Measurements from ENCODE around the gene APOL3.
A peak's percentile ranks its signal among the peaks of the same experiment; 100 is the strongest.
"Not testable (repeated sequence)": the region's sequence is repeated elsewhere in the genome, so short reads cannot be mapped to it uniquely, and the experiment has no call there.

Gene APOL3

DNA sequence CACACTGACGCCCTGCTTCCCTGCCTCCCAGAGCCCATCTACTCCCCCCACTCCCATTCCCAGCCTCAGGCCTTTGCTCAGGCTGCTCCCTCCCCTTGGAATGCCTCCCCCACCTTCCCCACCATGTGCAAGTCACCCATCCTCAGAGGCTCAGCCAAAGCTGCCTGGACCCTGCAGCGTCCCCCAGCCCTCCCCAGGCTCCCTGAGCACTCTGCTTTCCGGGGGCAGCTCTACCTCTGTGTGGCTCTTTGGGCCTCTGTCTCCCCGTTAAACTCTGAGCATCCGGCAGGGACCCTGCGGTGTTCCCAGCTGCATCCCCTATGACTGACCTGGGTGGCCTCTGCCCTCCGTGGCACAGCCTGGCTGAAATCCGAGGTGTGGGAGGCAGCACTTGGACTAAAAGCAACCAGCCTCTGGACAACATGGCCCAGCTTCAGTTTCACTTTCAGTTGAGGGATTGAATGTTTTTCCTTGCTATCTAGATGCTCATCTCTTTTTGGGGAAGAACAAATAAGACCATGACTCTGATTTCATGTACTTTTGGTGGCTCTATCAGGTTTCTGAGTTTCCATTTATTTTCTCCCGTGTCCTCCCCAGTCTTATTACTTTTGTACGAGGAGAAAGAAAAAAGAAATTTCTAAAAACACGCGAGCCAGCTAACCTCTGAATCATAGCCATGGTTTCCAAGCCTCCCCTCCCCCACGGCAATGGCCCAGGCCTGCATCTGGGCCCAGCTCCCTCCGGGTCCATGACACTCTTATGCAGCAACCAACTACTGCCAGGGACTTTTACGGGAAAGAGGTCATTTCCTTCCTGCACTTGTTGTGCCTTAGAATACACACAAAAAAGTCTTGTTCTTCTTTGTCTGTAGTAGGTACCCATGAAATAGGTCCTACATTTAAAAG is 3.8 kb downstream of the APOL3 start:
- peak; percentile 92 for DNase-seq (ENCODE audit: low spot score)
- TF ChIP-seq, protein P1, sequence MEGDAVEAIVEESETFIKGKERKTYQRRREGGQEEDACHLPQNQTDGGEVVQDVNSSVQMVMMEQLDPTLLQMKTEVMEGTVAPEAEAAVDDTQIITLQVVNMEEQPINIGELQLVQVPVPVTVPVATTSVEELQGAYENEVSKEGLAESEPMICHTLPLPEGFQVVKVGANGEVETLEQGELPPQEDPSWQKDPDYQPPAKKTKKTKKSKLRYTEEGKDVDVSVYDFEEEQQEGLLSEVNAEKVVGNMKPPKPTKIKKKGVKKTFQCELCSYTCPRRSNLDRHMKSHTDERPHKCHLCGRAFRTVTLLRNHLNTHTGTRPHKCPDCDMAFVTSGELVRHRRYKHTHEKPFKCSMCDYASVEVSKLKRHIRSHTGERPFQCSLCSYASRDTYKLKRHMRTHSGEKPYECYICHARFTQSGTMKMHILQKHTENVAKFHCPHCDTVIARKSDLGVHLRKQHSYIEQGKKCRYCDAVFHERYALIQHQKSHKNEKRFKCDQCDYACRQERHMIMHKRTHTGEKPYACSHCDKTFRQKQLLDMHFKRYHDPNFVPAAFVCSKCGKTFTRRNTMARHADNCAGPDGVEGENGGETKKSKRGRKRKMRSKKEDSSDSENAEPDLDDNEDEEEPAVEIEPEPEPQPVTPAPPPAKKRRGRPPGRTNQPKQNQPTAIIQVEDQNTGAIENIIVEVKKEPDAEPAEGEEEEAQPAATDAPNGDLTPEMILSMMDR (IDR thresholded peaks at IDR 0.05), result no peak
- peak overlapping the region; percentile 84 to 96 for H3K27ac ChIP-seq
- peak overlapping the region; percentile 74 for H3K4me3 ChIP-seq

DNA sequence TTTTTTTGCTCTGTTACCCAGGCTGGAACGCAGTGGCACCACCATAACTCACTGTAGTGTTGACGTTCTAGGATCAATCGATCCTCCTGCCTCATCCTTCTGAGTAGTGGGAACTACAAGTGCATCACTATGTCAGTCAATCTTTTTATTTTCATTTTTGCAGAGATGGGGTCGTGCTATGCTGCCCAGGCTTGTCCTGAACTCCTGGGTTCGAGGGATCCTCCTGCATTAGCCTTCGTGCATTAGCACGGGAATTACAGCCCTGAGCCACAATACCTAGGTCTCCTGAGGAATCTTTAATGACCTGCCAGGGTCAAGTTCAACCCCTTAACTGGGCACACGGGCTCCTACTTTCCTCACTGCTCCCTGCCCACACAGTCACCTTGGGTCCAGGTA is 4.4 kb downstream of the APOL3 start:
- Histone ChIP-seq H3K27ac (peak overlapping the region; percentile 84 to 96), H3K4me3 (peak overlapping the region; percentile 74)
- DNase-seq (ENCODE audit: low spot score), result no peak
- TF ChIP-seq, protein P1 (IDR thresholded peaks at IDR 0.05), result no peak

DNA sequence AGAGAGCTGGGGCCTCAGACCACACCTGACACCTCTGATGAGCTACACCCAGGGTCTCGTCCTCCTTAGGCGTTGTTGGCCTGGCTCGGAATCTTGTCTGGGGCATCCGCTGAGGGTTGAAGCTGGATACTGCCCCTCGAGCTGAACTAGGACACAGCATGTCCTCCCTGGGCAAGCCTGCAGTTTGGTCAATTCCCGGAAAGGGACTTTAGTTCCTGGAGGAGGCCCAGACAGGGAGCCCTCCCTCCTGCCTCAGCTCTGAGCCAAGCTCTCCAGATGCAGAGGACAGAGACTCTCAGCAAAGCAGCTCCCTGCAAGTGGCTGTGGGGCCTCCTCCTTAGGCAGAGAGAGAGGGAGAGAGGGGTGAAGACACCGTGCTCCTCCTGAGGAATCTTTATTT is 4.9 kb downstream of the APOL3 start:
- no peak for DNase-seq (ENCODE audit: low spot score)
- TF ChIP-seq, protein P1 (IDR thresholded peaks at IDR 0.05), result no peak
- peak overlapping the region; percentile 74 for H3K4me3 ChIP-seq

DNA sequence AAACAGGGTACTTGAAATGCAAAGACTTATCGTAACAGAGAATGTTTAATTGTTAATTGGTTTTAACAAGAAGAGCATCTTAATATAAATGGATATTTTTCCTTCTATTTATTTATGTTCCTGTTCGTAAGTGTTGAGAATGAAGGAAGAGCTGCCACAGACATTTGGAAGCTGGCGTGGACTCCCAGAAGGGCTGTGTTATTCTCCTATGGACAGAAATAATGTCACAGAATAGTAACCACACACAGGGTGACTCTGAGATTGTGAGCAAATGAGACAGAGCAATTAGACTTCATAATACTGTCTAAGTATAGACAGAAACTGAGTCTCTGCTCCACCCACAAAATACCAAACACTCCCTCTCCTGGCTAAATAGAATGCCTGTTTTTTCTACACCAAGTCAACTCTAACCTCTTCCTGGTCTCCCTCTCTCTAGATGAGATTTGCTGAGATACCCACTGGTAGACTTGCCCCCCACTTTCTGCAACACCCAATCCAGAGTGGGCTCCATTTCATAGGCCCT is 6.1 kb downstream of the APOL3 start:
- Histone ChIP-seq H3K27ac (peak overlapping the region; percentile 84 to 96), H3K4me3 (no peak overlapping the region)
- TF ChIP-seq, protein P1 (IDR thresholded peaks at IDR 0.05), result no peak
- no peak for DNase-seq (ENCODE audit: low spot score)

More for the DNA sequence above, 4.9 kb downstream of the APOL3 start:
- peak overlapping the region; percentile 84 to 96 for H3K27ac ChIP-seq

DNA sequence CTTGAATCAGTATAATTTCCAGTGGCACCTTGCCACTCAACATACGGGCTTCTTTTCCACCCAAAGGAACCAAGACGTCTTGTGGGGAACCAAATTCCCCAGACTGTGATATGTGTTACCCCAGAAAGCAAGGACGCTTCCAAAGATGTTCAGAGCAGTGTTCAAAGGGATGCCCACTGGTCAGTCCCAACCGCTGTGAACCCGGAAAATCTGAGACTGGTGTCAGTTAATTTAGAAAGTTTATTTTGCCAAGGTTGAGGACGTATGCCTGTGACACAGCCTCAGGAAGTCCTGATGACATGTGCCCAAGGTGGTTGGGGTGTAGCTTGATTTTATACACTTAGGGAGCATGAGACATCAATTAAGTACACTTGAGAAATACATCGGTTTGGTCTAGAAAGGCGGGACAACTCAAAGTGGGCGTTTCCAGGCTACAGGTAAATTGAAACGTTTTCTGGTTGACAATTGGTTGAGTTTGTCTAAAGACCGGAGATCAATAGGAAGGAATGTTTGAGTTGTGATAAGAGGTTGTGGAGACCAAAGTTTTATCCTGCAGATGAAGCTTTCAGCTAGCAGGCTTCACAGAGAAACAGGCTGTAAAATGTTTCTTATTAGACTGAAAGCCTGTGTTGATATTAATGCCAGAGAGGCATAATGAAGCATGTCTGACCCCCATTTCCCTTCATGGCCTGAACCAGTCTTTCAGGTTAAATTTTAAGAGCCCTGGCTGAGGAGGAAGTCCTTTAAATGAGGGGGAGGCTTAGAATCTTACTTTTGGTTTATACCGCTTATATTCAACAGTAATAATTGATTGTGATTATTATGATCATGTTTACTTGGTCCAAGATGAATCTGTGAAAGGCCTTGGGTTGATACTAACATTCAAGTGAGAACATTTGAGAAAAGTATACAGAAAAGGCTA is 6.8 kb downstream of the APOL3 start:
- no peak overlapping the region for H3K4me3 ChIP-seq
- H3K27ac ChIP-seq, result peak overlapping the region in 1 of 2 donors; percentile 96
- no peak for DNase-seq (ENCODE audit: low spot score)
- TF ChIP-seq, protein P1 (IDR thresholded peaks at IDR 0.05), result no peak

DNA sequence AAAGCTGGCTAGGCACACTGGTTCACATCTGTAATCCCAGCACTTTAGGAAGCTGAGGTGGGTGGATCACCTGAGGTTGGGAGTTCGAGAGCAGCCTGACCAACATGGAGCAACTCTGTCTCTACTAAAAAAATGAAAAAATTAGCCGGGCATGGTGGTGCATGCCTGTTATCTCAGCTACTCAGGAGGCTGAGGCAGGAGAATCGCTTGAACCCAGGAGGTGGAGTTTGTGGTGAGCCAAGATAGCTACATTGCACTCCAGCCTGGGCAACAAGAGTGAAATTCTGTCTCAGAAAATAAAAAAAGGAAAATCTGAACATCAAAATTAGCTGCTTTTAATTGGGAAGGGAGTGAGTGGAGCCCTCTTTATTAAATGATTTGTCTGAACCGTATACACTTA is 7.7 kb downstream of the APOL3 start:
- not testable (repeated sequence) for H3K4me3 ChIP-seq; DNase-seq (ENCODE audit: low spot score)
- peak overlapping the region in 1 of 2 donors; percentile 47 for H3K27ac ChIP-seq

DNA sequence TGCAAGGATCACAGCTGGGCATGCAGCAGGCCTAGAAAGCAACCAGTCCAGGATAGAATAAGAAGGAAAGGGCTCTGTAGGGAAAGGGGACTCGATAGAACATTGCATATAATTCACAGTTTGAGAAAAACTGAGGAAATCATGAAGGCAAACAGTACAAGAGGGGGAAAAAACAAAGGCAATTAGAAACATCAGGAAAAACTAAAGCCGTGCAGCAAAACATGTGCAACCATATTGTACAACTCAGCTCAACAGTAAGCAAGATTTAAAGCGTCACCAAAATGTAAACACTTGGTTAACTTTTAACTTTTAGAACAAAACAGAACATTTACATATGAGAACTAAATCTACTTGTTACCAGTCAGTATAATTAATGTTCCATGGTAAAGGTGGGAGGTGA is 8.5 kb downstream of the APOL3 start:
- TF ChIP-seq, protein P1 (IDR thresholded peaks at IDR 0.05), result no peak
- Histone ChIP-seq H3K27ac (peak overlapping the region in 1 of 2 donors; percentile 47), H3K4me3 (no peak overlapping the region)
- no peak for DNase-seq (ENCODE audit: low spot score)
